ENCODE measurements around the gene IFFO2.
"Not testable (repeated sequence)": the region's sequence is repeated elsewhere in the genome, so short reads cannot be mapped to it uniquely, and the experiment has no call there.

Gene IFFO2

DNA sequence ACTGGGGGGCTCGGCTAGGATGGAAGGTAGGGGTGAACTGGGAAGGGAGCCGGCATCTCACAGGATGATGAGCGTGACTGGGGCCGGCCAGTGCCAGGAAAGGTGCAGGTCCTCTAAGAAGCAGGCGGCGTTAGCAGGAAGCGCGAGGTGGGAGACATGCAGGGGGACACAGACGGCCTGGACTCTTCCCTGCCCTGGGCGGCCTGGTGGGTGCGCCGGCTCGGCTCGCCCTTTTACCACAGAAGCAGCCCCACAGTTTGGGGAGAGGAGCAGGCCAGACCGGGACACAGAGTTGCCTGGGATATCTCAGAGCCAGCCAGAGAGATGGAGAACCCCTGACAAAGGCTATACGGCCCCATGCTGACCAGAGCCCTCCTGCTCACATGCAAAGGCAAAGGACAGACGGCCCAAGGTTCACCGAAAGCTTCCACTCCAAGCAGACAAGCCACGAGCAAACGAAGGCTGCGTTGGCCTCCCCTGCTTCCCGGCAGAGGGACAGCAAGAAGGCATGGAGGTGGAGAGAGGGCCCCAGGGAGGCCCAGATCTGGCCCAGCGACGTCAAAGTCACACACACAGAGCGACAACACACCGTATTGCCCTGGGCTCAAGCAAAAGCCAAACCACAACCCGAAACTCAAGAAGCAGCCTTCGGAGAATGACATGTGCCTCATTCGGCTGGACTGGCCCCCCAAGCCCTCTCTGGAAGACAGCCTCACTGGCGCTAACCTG lies 39.2 kb downstream of the IFFO2 start:
- no peak for DNase-seq

DNA sequence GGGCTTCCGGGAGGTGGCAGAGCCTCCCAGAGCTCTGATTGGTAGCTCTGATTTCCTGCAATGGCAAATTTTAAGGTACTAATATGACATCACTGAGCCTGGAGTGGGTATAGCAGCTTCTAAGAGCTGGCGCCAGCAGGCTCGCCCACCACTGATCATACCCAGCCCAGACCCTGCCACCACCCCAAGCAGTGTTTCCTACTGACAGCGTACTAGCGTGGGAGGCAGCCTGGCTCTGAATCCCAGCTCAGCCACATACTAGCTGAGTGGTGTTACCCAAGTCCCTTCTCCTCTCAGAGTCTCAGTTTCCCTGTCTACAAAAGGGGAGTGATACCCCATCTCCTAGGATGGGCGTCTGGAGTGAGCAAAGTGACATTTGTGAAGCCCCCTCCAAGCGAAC lies 41.1 kb downstream of the IFFO2 start:
- DNase-seq, result no peak

DNA sequence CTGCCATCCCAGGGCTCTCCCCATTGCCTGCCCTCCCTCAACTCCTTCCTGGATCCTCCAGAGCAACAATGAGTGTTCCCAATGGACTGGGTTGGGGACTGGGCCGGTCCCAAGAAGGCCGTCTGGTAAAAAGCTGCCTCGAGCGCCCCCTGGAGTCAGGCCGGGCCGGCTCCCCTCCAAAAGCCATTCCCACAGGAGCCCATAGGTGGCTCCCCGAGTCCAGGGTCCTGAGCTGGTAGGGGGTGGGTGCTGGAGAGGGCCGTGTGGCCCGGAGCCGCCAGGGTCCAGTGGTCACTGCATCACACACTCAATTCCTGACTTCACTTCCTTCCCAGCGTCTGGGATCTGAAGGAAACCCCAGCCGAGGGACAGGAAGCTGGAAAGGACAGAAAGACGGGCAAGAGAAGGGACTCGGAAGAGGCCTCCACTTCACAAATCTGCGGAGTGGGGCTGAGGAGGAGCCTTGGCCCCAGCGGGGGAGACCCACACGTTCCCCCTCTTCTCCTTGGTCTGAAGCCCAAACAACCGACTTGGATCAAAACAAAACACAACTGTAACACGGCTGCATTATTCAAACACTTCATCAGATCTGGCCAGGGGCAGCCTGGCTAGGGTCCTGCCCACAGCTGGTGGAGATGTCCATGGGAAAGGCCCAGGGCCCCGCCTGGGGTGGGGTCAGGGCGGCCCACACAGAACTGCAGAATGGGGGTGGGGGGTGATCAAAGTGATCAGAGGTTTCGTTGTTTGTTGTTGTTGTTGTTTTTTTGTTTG lies 43.2 kb downstream of the IFFO2 start:
- DNase-seq, result no peak

DNA sequence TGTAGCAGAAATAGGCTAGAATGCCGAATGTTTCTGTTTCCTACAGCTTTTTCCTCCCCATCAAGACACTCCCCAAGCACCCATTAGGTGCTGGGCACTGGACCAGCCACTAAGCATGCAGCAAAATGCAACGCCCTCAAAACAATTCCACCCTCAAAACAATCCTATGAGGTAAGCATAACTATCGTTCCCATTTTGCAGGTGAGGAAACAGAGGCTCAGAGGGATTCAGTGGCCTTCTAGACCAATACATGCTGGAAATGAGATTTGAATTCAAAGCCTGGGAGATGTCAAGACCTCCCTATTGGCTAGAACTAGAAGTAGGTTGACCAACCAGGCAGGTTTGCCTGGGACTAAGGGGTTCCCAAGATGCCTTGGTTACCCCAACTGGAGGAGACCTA lies 43.9 kb downstream of the IFFO2 start:
- DNase-seq, result no peak

DNA sequence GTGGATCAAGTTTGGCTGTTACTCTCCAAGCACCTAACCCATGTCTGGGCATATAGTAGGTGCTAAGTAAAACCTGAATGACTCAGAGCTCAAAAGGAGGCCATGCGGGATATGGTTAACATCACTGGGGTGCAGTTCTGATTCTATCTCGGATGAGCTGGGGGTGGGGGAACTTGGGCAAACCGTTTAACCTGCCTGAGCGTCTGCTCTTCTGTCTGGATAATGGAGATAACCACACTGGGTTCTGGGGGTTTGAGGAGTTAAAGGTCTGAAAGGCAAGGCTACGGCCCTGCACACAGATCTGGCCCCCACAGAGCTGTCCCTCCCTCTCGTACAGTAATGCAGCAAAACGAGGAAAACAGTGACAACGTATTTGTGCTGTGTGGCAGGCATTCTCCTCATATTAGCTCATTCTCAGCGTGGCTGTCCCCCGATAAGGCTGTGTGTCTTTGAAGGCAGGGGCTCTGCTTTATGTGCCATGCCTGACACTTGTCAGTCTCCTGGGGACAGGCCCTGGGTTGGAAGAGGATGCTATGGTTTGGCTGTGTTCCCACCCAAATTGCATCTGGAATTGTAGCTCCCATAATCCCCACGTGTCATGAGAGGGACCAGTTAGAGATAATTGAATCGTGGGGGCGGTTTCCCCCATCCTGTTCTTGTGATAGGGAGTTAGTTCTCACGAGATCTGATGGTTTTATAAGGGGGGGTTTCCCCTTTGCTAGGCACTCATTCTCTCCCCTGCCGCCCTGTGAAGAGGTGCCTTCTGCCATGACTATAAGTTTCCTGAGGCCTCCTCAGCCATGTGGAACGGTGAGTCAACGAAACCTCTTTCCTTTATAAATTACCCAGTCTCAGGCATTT lies 47.3 kb downstream of the IFFO2 start:
- DNase-seq, result no peak

DNA sequence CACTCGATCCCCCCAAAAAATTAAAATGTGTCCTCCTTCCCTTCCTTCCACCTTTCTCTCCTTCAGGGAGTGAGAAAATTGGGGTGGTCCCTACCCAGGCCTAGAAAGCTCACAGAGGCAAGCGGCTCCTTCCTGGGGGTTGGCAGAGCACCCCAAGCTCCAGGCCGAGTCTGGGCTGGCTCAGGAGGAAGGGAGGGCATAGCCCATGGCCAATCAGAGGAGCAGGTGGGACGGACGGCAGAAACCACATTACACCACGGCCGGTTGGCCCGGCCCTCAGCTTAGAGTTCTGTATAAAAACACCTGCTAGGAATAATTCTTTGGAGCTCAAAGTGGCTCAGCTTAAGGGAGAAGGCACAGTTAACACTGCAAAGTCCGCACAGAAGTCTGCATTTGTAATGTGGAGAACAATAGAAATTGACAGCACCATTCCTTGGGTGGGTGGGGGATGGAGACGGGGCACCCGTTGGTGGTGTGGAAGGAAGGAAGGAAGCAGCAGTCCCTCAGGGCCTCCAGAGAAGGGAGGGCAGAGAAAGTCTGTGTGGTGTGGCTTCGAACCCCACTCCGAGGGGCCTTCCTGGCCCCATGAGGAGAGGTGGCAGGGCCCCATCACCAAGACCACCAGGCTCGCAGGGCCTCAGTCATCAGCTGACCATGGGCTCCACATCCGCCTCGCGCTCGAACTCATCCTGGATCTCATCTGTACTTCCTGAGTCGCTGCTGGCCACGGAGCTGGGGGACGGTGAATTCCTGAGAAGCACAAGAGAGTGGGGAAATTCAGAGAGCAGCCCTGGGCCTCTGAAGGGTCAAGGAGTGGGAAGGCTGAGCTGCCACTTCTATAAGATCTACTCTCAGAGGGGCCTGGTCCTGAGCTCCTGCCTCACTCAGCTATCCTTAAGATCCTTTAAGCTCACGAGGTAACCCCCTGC lies 48.3 kb downstream of the IFFO2 start:
- DNase-seq, result no peak

DNA sequence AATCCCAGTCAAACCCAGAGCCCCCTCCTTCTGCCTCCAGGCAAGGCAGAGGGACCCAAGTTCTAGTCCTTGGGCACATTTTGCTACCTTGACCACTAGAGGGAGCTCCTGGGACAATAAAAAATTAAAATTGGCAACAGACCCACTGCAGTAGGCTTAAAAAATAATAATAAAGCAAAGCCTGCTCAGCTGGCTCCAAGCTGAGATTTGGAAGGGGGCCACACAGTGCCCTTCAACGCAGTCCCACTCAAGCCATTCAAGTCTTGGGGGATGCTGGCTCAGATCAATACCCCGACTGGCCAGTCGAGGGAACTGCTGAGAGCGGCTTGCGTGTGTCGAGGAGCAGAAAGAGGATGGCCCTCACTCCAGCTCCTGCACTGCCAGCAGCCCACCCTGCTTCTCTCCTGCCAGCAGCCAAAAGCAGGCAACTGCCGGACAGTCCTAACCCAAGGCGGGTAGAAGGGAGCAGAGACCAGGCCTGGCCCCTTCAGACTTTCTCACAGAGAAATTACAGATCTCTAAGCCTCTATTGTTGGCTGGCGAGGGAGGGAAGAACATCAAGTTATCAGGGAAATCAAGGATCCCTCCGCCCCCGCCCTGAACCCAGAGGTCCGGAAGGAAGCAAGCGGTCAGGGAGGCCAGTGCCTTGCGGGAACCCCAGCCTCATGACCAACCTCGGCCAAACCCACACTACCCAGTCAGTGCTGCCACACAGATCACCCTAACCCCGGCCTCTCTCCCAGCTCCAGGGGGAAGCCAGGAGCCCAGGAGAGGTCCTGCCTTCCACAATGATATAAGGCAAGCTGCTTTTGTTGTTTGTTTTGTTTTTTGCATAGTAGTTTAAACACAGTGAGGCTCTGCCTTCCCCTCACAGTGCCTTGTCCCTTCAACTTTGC lies 49.2 kb downstream of the IFFO2 start:
- DNase-seq, result no peak

DNA sequence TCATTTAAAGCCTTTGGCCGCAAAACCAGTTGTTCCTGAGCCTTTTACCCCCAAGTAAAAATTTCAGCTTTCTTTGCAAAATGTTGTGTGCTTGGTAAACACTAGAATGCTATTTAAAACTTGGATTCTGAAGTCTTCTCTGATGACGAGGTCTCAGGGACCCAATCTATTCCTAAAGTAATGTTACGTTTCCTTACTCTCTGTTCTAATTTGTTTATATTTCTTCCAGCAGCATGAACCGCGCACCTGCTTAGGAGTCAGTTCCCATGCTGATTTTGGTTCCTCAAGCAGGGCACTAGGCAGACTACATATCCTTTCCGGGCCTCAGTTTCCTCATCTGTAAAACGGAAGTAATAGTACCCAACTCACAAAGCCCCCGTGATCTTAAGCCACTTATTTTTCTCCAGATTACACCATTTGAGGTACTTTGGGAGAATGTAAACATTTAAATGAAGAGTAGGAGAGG lies 53.2 kb downstream of the IFFO2 start:
- no peak for DNase-seq

DNA sequence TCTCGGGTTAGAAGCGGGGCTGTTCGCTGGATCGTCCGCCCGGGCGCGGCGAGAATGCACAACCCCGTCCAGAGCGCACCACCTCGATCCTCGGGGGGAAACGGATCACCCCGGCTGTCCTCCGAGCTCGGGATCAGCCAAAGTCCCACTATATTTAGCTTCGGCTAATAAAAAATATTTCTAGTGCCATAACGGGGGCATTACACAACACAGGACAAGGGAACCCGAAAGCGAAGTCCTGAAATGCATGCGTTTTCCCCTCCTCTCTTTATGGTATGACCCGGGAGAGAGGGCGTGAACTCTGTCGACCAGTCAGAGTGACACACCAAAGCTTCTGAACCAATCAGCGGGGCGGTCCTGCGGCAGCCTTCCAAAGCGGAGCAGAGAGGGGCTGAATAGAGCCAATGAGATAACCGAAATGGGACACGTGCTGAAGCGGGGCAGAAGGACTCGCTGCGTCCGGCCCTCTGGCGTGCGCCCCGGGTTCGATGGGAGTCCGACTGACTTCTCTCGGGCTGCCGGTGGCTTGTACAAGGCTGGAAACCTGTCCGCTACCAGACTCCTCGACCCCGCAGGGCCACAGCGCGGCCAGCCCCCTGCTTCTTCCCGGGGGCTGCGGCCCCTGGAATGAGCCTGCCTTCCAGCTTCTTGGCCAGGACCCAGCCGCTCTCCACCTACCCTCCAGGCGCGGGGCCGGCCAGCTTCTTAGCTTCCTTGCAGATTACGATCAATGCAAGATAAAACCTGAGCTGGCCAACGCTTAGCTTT lies 53.8 kb downstream of the IFFO2 start, which contains the start of gene ALDH4A1:
Gene ALDH4A1, minus strand, starts transcription at position 33 of the 768 bp plus-strand sequence. Its CDS starts 32 bp downstream, at position 1.
- DNase-seq, result peak; percentile 84

DNA sequence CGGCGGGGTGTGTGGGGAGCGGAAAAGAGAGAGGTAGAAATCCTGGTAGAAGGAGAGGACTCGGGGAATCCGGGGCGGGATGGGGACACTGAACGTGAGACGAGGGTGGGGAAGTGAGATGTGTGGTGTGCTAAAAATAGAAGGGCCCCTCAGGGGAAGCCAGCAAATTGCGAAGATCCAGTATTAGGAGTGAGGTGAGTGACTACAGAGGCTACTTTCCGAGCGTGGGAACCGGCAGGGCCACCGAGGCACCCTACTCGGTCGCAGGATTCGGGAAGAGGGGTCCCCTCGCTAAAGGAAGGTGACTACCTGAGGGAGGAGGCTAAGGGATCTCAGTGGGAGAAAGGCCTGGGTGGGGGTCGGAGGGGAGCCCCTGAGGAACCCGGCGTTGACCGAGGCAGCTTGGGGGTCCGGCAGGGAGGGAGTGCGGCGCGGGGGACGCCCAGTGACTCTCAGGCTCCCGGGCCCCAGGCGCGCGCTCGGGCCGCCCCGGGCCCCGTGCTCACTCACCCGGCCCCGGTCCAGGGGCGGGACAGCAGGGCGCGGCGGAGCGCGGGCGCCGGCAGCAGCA lies 54.4 kb downstream of the IFFO2 start:
- DNase-seq, result no peak

DNA sequence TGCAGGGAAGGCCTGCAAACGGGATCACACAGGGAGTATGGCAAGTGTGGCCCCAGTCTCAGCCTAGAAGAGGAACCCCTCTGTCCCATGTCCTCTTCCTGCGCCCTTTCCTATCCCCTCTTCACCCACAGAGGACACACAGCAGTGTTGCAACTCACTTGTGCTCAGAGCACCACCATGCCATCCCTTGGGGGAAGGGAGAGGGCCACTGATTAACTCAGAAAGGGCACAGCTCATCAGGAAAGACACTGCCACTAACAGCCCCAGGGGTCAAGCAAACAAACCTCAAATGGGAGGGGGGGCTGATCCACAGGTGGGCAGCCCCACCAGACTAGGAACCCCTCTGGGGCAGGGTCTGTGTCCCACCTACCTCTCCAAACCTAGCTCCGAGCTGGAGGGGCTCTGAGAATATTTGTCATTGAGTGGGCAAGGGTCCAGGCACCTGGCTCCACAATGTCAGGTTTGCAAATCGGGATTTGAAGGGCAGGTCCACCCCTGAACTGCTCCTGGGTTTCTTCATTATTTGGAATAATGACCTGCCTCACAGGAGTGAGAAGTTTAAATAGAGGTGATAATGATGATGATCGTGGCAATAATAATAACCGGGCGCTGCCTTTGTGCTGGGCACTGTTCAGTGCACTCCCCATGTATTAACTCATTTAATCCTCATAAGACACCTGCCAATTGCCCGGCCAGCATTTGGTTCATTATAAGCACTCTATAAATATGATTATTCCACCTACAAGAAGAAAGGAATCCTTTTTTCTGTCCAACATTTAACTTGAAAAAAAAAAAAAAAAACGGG lies 55.1 kb downstream of the IFFO2 start:
- DNase-seq, result no peak

DNA sequence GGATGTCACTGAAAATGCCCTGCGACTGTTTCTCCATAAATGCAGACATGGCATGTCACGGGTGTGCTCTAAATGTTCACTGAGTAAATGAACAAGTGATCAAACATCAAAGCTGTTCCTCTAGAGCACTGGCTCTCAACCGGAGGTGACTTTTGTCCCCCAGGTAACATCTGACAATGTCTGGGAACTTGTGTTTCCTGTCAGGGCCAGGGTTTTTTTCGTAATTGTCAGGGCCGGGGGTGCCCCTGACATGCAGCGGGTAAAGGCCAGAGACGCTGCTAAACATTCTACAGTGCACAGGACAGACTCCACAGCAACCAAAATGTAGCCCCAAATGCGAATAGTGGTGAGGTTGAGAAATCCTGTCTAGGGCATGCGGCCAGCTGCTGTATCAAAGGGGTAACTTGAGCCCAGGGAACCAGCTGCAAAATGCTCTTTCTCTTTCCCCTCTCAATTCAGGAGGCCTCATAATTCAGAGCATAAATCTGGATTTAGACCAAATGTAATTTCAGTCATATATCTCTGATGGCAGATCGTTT lies 56.1 kb downstream of the IFFO2 start:
- DNase-seq, result no peak

DNA sequence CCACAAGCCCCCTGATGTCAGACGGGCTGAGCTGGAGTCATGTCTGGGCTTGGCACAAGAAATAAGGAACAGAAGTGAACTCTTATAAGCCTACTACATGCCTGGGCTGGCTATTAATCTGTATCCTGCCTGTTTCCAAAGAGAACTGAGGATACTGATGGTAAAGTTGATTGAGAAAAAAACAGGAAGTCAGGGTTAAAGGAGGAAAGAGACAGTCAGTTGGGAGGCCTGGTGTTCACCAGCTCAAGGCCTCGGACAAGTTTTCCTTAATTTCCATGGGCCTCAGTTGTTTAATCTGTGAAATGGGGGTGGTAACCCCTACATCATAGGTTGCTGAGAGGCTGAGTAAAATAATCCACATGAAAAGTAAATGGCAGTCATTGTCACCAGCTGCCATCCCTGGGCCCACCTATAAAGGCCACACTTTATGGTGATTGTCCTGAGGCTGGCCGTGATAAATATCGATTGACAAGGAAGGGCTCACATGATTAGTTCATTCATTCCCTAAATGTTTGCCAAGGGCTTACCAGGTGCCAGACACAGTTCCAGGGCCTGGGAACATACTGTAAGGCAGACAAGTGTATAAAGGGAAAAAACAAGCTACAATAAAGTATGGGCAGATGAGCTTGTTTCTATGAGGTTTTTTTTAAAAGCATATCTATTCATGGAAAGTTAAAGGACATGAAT lies 57.0 kb downstream of the IFFO2 start:
- no peak for DNase-seq

DNA sequence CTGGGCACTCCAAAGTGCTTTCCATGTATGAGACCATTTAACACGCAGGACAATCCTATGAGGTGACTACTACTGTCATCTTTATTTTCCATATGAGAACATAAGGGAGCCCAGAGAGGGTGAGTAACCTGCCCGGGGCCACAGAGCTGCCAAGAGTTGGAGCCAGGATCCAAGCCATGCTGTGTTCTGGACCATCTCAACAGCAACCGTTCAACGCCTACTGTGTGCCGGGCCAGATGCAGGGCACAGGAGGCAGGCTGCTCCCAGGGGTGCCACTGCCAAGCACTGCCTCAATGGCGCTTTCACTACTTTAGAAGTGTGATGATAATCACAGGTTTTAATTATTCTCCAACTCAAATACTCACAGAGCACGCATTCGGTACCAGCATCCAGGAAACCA lies 57.9 kb downstream of the IFFO2 start:
- no peak for DNase-seq

DNA sequence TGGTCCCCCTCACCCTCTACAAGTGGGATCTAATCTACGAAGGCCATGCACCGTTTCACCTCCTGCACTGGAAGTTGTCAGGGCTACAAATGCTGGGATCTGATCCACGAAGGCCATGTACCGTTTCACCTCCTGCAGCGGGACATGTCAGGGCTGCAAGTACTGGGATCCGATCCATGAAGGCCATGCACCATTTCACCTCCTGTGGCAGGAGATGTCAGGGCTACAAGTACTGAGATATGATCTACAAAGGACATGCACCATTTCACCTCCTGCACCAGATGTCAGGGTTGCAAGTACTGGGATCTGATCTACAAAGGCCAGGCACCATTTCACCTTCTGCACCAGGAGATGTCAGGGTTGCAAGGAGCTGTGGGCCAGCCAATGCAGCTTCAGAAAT lies 61.2 kb downstream of the IFFO2 start:
- no peak for DNase-seq

DNA sequence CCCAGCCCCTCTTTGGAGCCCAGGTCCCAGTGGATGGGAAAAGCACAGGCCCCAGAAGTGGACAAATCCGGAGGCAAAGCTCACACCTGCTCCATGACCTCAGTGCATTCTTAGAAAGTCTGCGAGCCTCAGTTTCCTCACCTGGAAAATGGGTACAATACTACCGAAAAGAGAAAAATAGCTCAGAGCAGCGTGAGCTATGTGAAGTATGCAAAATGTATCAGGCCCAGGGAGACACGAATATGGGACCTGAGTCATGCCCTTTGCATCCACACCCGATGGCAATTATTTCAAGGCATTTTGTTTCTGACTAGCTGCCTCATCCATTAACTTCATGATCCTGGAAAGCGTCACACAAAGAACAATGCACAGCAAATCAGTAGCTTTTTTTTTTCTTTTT lies 63.4 kb downstream of the IFFO2 start:
- DNase-seq, result no peak

DNA sequence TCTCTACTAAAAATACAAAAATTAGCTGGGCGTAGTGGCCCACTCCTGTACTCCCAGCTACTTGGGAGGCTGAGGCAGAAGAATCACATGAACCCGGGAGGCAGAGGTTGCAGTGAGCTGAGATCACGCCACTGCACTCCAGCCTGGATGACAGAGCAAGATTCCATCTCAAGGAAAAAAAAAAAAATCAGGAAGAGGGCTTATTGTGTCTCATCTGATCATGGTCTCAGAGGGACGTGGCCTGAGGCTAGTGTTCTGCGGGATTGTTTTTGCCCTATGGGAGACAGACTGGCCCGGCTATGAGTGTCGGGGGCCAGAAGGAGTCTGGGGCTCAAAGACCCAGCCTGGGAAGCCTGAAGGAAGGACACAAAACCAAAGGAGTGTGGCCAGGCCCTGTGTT lies 64.6 kb downstream of the IFFO2 start:
- DNase-seq, result not testable (repeated sequence)

DNA sequence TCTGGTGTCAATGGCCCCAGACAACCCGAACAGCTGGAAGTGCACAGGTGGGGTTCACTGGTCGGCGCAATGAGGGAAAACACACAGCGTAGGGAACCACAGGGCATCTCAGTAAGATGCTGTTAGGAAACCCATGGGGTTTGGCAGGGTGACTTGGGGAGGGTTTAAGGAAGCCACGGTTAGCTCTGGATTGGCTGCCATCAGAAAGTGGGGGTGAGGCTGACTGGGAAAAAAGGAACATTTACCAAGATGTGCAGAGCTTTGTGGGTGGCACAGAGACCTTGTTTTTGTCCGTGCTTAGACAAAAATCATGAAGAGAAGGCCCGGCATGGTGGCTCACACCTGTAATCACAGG lies 65.1 kb downstream of the IFFO2 start:
- no peak for DNase-seq

Measured in cortex of kidney (tissue), 1 donor.